Muscle layer of duodenum (tissue), 2 donors: ENCODE data around the gene UNCX.
"Not testable (repeated sequence)": the region's sequence is repeated elsewhere in the genome, so short reads cannot be mapped to it uniquely, and the experiment has no call there.

ENCODE experiments used
- H3K27ac ChIP-seq: one replicate; pipeline ENCODE4 v1.7.0; 2013; ENCODE audit warnings: mild to moderate bottlenecking, low read length
- H3K27me3 ChIP-seq: one replicate; pipeline ENCODE4 v1.7.0; 2013; ENCODE audit warnings: low read depth, mild to moderate bottlenecking, control low read depth, low read length
- H3K36me3 ChIP-seq, 2 donors: one replicate each; pipeline ENCODE4 v1.7.0; 2013; ENCODE audit warnings: low read length in 2 of 2, control low read depth in 1 of 2, mild to moderate bottlenecking in 1 of 2; ENCODE audit not compliant: insufficient read depth in 2 of 2, control insufficient read depth in 1 of 2
- H3K4me1 ChIP-seq, 2 donors: one replicate each; pipeline ENCODE4 v1.7.0; 2013; ENCODE audit warnings: low read length in 2 of 2, mild to moderate bottlenecking in 2 of 2, control low read depth in 1 of 2, moderate library complexity in 1 of 2; ENCODE audit not compliant: insufficient read depth in 2 of 2, control insufficient read depth in 1 of 2
- H3K4me3 ChIP-seq, 2 donors: one replicate each; pipeline ENCODE4 v1.7.0; 2013; ENCODE audit warnings: low read length in 2 of 2, low read depth in 1 of 2, mild to moderate bottlenecking in 1 of 2
- H3K9me3 ChIP-seq, 2 donors: one replicate each; pipeline ENCODE4 v1.7.0; 2013; ENCODE audit warnings: low read length in 2 of 2, control low read depth in 1 of 2, mild to moderate bottlenecking in 1 of 2; ENCODE audit not compliant: control insufficient read depth in 1 of 2
- donor health status: healthy.

Gene UNCX

GRCh38 chr7:1276626-1277175, 44.0 kb downstream of the UNCX start:
- H3K36me3 ChIP-seq, result no peaks in the 10 kb centered on the region
- no peaks in the 10 kb centered on the region for H3K4me1 ChIP-seq

DNA sequence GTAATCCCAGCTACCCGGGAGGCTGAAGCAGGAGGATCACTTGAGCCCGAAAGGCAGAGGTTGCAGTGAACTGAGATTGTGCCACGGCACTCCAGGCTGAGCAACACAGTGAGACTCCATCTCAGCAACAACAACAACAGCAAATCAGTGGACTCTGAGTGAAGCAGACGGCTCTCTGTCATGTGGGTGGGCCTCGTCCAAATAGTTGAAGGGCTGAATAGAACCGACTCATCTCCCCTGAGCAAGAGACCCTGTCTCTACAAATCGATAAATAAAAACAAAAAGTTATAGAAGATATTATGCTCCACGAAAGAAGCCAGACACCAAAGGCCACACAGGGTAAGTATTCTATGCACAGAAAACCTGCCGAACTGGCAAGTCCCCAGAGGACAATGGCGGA, 45.9 kb downstream of the UNCX start:
- Histone ChIP-seq H3K9me3 (no peaks in the 10 kb centered on the region), H3K4me3 (no peak overlapping the region), H3K27me3 (no peaks in the 10 kb centered on the region), H3K36me3 (no peaks in the 10 kb centered on the region), H3K27ac (no peak overlapping the region), H3K4me1 (no peaks in the 10 kb centered on the region)

More at GRCh38 chr7:1276626-1277175, 44.0 kb downstream of the UNCX start:
- H3K27ac ChIP-seq, result no peak overlapping the region
- H3K9me3 ChIP-seq, result no peaks in the 10 kb centered on the region
- no peaks in the 10 kb centered on the region for H3K27me3 ChIP-seq
- no peak overlapping the region for H3K4me3 ChIP-seq

- Histone ChIP-seq H3K27me3 (no peaks in the 10 kb centered on the region), H3K36me3 (no peaks in the 10 kb centered on the region), H3K4me1 (no peaks in the 10 kb centered on the region), H3K9me3 (no peaks in the 10 kb centered on the region), H3K27ac (no peak overlapping the region), H3K4me3 (no peak overlapping the region)
Measured at GRCh38 chr7:1279041-1279440, 46.4 kb downstream of the UNCX start.

- not testable (repeated sequence) for H3K4me3 ChIP-seq, H3K36me3 ChIP-seq, H3K27ac ChIP-seq, H3K27me3 ChIP-seq, H3K4me1 ChIP-seq, H3K9me3 ChIP-seq
Measured at GRCh38 chr7:1279895-1280294, 47.2 kb downstream of the UNCX start.

GRCh38 chr7:1281068-1281467, 48.4 kb downstream of the UNCX start:
- no peaks in the 10 kb centered on the region for H3K36me3 ChIP-seq
- H3K9me3 ChIP-seq, result no peaks in the 10 kb centered on the region
- no peaks in the 10 kb centered on the region for H3K4me1 ChIP-seq
- no peak overlapping the region for H3K4me3 ChIP-seq
- H3K27ac ChIP-seq, result no peak overlapping the region
- H3K27me3 ChIP-seq, result no peaks in the 10 kb centered on the region

- Histone ChIP-seq H3K36me3 (no peaks in the 10 kb centered on the region), H3K27ac (no peak overlapping the region), H3K27me3 (no peaks in the 10 kb centered on the region), H3K4me3 (no peak overlapping the region), H3K4me1 (no peaks in the 10 kb centered on the region), H3K9me3 (no peaks in the 10 kb centered on the region)
Measured at GRCh38 chr7:1282679-1283078, 50.0 kb downstream of the UNCX start.

DNA sequence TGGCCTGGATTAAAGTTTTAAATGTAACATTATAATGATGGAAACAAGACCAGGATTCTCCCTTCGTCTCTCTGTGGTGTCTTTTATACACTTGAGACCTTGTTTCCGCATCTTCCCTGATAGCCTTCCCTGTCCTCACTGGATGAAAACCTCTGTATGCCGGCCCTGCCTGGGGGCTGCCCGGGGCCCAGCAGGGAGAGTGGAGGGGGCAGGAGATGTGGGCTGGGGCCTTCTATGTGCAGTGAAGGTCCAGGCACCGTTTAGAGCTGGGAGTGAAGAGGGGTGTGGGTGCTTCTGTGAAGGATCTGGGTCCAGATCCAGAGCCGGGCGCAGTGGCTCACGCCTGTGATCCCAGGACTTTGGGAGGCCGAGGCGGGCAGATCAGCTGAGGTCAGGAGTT, 50.7 kb downstream of the UNCX start:
- no peaks in the 10 kb centered on the region for H3K4me1 ChIP-seq
- H3K36me3 ChIP-seq, result no peaks in the 10 kb centered on the region
- no peaks in the 10 kb centered on the region for H3K27me3 ChIP-seq
- no peaks in the 10 kb centered on the region for H3K9me3 ChIP-seq
- no peak overlapping the region for H3K4me3 ChIP-seq
- no peak overlapping the region for H3K27ac ChIP-seq

- Histone ChIP-seq H3K36me3 (no peaks in the 10 kb centered on the region), H3K4me3 (no peak overlapping the region), H3K9me3 (no peaks in the 10 kb centered on the region), H3K27ac (no peak overlapping the region), H3K27me3 (no peaks in the 10 kb centered on the region), H3K4me1 (peaks cover 0 to under 1% of the 10 kb centered on the region in 2 donors)
Measured at GRCh38 chr7:1283941-1284742, 51.5 kb downstream of the UNCX start.

DNA sequence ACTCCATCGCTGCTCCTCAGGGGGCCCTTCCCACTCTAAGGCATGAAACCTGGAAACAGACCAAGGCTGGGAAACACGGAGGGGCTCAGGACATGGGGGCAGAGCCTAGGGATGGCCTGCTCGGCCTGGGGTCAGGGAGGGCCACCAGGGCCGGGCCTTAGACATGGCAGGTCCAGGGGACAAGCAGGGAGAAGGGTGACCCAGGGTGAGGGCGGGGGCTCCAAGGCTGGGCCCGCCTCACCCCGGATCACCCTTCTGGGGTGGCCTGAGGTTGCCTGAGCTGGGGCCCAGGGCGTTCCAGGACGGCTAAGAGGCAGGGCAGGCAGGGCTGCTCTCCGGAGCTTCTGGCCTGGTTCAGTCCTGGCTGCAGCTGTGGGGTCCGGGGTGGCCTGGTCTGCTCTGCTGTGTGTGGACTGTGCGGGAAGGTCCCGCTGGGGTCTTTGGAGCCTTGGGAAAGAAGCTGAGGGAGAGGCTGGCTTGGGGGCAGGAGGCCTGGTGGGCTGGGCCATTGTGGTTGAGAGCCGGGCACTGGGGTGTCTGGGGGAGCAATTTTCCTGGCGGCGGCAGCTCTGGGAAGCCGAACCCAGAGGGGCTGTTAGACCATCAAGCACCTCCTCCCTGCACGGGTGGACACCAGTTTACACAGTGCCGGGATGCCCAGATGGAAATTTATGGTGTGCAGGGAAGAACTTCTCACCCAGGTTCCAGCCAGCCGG, 52.2 kb downstream of the UNCX start:
- peaks cover 0 to 8% of the 10 kb centered on the region in 2 donors for H3K4me1 ChIP-seq
- H3K36me3 ChIP-seq, result no peaks in the 10 kb centered on the region
- H3K27me3 ChIP-seq, result no peaks in the 10 kb centered on the region
- no peak overlapping the region for H3K27ac ChIP-seq
- no peak overlapping the region for H3K4me3 ChIP-seq
- H3K9me3 ChIP-seq, result no peaks in the 10 kb centered on the region

DNA sequence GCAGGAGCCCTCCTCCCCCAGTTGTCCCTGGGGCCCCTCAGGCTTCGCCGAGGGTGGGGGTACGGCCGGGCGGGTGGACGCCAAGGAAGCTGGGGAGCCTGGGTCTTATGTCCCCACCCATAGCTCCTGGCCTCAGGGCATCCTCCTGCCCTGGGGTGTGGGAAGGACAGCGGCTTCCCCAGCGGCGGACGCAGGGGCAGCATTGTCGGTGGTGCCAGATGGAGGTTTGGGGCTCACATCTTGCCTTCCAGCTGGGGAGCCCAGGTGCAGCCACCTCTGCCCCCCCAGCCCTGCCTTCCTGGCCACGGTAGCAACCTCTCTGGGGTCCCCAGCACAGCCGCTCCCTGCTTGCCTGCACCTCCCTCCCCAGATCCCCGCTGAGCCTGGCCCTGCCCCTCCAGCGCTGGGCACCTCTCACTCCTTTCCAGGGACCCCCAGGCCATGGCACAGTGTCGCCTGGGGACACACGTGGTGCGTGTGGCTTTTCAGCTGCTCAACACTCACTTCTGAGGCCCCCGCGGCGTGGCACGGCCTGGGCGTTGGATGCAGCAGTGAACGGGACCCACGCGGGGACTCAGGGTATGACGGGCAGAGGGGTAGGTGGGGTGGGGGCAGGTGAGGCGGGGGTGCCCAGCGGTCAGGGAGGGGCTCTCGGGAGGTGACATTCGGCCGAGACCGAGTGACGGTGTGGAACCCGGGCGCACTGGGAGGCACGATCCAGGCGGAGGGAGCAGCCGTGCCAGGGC, 53.1 kb downstream of the UNCX start:
- Histone ChIP-seq H3K27ac (no peak overlapping the region), H3K9me3 (no peaks in the 10 kb centered on the region), H3K4me1 (peaks cover 0 to 16% of the 10 kb centered on the region in 2 donors), H3K4me3 (no peak overlapping the region), H3K36me3 (no peaks in the 10 kb centered on the region), H3K27me3 (peaks cover 4% of the 10 kb centered on the region)
